NOMO-1 treated with DMSO at 0.1 percent for 48 hours (cell line): Measurements from ENCODE around the gene COL11A2.

Source experiments
- DNase-seq: peaks from one replicate; lab custom pipeline; 2025; ENCODE audit not compliant: unreplicated experiment; lab: John Stamatoyannopoulos, UW

COL11A2 gene

GRCh38 chr6:33193619-33194018 is 1.4 kb upstream of the COL11A2 start:
- DNase-seq = no peak

GRCh38 chr6:33192671-33193602 is 670 bp upstream of the COL11A2 start:
- no peak for DNase-seq

GRCh38 chr6:33191383-33192104 is 723 bp downstream of the COL11A2 start:
- DNase-seq = no peak

- no peak for DNase-seq
Measured at GRCh38 chr6:33190504-33191107, 1.7 kb downstream of the COL11A2 start.

GRCh38 chr6:33189625-33190448 is 2.4 kb downstream of the COL11A2 start:
- no peak for DNase-seq

GRCh38 chr6:33189164-33189563 is 3.1 kb downstream of the COL11A2 start:
- DNase-seq = no peak

GRCh38 chr6:33187809-33188208 is 4.5 kb downstream of the COL11A2 start:
- DNase-seq = no peak

- no peak for DNase-seq
Measured at GRCh38 chr6:33185654-33186187, 6.5 kb downstream of the COL11A2 start.

- DNase-seq = no peak
Measured at GRCh38 chr6:33185190-33185589, 7.1 kb downstream of the COL11A2 start.

- DNase-seq = peak; percentile 58
Measured at GRCh38 chr6:33183071-33183683, 9.1 kb downstream of the COL11A2 start.

GRCh38 chr6:33181141-33181540 is 11.1 kb downstream of the COL11A2 start:
- DNase-seq = no peak

GRCh38 chr6:33178755-33179475 is 13.4 kb downstream of the COL11A2 start:
- DNase-seq = no peak

- no peak for DNase-seq
Measured at GRCh38 chr6:33177552-33178446, 14.5 kb downstream of the COL11A2 start.

GRCh38 chr6:33176906-33177305 is 15.4 kb downstream of the COL11A2 start:
- no peak for DNase-seq

- no peak for DNase-seq
Measured at GRCh38 chr6:33175436-33176069, 16.7 kb downstream of the COL11A2 start.

GRCh38 chr6:33174784-33175183 is 17.5 kb downstream of the COL11A2 start:
- DNase-seq = no peak

GRCh38 chr6:33173535-33174180 is 18.6 kb downstream of the COL11A2 start:
- no peak for DNase-seq
